ENCODE measurements around the gene SIM1. TPM values are rescaled to one million over a fixed set of nuclear protein-coding genes. Genes with fewer than 3 reads are reported as not detected.

The SIM1 gene
- polyA plus RNA-seq, 5 donors: 0.06 to 0.08 TPM; not detected in 3

DNA sequence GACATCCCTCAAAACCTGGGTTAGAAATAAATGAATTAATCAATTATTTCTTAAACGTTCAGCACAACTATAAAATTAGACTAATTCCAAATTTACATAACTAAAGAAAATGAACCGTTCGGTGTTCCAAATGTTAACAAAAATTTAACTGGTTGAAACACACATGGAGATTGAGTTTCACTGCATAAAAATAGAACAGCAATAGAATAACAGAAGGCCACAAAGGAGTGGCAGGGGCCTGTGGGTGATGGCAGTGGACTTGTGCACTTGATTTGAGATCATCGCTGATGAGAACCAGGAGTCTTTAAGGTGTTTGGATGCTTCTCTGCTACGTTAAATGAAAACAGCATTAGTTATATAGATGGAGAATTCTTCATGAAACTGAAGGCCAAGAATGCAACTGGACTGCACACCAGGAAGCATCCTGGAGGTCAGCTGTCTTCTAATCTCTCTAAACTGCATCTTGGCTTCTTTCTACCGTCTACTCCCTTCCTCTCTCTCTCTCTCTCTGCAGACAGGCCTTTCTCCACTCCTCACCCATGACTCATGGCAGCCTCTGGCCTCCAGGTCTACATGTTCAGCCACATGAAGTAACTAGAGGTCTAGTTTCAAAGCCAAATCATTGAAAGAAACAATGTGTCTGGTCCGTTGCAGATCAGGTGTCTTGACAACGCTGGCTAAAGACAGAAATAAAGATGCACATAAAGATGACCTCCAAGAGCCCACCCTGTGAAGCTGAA, 111.3 kb downstream of the SIM1 start:
- DNase-seq: no peak

DNA sequence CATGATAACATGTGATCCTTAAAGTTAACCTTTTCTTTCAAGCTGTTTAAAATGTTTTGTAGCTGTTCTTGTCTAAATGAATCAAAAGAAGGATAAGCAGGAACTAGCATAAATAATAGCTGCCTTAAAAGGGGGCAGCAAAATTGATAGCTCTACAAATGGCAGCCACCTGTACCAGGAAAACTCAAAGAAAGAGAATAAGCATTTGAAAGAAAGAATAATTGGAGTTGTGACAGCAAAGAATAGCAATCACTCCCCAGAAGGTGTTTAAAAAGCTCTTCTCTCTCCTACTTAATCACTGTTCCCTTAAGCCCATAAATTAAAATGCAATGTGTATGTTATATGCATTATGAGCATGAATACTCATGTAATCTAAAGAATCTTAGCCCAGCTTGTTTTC, 114.6 kb downstream of the SIM1 start:
- no peak for DNase-seq

DNA sequence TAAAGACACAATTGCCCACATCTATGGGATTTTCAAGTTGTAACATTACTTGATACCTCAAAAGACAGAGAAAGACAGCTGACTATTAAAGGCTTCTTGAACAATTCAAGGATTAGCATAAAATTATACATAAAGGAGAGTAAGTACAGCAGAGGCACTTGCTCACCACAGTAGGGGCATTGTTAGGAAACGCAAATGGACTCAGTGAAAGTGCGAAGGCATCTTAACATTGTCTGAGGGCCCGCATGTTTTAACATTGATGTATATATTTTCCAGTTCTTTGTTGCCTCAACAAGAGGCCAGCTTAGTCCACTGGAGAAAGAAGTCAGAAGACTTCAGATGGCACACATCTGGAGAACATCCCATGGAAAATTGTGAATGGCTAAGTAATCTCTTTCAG, 115.4 kb downstream of the SIM1 start:
- no peak for DNase-seq

DNA sequence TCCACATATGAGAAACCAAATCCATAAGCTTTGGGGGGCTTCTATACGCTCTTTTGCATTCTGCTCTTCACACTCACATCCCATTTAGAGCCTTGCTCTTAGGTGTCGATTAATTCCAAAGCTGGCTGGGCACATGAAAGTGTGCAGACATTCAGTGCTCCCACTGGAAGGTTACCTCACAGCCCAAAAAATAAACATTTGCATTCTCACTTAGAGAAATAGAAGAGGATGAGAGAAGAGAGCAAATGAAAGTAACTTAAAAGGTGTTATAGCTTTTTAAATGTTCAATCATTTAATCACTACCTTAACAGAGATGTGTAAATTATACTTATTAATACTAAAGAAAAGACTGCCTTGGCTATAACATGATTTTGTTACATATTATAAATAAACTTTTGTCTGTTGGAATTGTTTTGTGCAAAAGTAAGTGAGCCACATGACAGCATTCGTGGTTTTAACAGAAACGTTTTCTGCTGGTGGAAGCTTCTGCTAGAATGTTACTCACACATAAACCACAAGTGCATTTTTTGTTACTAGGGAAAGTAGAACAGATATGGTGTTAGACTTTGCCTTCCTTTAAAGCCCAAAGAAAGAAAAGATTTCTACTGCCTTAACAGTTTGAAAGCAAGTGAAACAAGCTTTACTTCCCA, 116.7 kb downstream of the SIM1 start:
- no peak for DNase-seq

DNA sequence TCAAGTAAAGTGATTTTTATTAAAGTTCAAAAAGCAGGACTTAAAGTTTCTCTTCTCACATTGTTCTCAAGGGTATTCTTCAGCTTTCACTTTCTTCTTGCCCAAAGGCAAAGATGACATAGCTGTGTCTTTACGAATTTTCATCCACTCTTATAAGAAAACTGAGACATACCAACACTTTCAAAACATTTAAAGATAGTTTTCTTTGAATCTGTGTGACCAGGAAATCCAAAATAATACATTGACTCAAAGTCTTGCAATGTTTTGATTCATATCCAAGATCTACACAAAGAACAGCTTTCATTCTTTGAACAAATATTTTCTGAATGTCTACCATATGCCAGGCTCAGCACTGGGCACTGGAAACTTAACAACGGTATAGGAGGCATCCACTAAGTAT, 117.9 kb downstream of the SIM1 start:
- DNase-seq: no peak

DNA sequence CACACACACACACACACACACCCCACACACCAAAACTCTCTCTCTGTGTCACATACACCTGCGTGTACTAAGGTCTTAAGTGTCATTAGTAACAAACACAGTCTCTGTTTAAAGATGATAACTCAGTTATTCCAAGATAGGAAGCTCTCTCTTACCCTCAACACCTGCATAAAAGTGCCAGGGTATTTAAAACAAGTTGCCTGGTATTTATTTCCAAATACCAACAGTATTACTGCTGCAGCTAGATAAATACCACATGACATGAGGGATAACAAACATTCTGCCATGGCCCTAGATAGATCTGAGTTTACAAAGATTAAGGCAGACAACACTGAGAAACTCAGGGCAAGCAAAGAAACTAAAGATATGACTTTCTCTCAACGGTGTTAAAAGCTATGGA, 118.5 kb downstream of the SIM1 start:
- DNase-seq: no peak

DNA sequence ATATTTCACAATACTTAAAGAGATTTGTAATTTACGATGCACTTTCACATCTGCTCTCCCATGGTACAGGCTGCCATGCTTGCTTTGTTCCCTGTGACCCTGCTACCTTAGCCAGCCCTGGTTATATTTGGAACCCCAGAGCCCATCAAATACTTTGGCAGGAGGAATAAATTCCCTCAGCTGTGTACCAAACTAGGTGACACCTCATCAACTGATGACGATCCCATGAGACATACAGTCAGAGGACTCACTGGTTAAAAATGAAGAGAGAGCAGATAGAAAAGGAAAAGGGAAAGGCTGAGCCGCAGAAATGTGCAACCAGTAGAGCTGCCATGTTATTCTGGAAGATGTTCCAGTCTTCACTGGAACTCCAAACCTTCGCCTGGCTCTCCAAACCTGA, 120.0 kb downstream of the SIM1 start:
- DNase-seq: no peak

DNA sequence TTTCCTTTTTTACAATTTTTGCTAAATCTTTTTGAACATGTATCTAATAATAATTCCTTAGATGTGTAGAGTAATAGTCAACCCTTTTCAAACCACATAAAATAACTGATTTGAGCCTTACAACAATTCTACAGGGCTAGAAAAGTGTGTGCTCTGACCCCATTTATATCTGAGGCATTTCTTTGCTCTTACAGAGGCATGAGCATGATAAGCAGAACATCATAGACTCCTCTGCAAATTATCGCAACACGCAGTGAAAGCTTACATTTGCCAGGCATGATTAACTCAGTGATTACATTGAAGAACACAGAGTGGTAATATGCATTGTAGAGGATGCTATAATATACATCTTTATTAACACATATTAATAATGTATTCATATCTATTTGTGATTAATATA, 120.4 kb downstream of the SIM1 start:
- DNase-seq: no peak

DNA sequence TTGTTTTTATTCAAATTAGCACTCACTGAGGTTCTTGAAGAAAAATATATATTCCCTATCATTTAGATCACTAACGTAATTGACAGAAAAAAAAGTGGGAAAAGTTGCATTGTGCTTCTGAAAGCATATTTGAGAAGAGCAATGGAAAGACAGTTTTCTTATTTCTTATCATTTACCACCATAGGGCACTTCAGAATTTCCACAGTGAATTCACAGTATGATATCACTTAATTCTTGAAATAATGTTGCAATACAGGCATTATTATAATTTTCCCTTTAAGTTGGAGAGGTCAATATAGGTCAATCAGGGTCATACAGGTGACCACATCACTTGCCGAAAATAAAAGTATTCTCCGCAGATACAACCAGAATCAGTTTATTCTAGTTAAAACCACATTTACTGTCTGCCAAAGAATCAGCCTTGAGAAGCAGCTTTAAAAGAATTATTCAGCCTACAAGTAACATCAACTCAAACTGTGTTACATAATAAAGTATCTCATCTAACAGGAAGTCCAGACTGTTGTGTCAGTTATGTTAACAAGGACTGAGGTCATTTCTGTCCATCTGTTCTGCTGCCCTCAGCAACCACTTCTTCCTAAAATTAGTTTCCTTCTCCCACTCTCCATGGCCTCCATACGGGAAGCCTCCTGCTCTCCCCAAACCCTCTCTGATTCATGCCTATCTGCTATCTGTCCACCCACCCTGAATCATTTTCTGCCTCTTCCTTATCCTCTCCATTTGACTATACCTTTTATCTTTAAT, 121.2 kb downstream of the SIM1 start:
- DNase-seq: no peak

DNA sequence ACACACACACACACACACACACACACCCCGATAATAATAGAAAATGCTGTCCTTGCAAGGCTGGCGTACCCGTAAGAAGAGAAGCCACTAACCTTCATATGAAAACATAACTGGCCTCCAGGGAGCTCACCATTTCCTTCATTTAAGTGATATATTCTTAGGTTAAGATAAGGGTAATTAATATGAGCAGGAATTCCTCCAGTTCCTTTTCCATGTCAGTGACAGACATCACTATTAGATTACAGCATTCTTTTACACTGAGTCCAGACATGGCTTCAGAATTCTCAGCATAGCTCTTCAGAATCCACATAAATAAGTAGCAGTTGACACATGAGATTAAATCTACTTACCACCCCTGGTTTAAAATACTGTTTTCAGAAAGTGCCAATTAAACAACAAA, 121.9 kb downstream of the SIM1 start:
- no peak for DNase-seq

DNA sequence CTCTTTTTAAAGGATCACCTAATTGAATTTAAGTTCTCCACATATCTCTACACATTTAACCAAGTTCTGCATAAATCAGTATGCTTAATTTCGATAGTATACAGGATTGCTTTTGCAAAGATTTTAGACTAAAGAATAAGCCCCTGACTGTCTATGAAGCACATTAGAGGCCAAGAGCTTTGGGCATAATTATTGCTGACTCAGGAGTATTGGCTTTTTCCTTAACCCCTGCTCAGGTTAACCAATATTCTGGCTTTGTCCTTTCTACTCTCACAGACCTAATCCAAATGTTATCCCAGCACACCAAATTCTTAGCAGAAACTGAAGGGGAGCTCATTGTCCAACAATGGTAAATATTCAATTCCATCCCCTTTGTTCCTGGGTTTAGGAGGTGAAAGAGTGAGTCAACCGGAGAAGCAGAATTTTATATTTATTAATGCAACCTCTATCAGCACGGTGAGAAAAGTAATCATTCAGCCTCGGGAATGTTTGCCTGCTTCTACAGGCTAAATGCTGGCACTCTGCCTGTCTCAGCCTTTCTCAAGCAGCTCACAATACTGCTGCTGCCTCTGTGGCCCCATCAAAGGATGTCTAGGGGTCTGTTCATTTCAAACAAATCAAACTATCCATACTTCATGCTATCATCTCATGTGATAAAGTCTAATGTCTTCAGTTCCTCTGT, 125.0 kb downstream of the SIM1 start:
- no peak for DNase-seq

DNA sequence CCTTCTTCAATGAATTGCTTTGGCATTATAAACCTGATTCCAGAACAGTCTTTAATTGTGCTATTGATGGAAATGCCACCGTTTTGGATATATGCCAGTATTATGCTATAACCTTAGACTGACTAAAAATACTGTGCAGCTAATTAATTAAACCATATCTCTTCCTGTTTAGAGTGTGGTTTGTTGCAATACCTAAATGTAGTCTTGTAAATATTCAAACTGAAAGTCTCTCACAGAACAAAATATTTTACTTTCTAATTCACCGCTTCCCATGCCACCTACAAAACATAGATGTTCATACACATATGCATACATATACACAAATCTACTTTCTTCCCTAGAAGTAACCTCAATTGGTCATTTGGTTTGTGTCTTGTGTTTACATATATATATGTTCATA, 126.6 kb downstream of the SIM1 start:
- no peak for DNase-seq

DNA sequence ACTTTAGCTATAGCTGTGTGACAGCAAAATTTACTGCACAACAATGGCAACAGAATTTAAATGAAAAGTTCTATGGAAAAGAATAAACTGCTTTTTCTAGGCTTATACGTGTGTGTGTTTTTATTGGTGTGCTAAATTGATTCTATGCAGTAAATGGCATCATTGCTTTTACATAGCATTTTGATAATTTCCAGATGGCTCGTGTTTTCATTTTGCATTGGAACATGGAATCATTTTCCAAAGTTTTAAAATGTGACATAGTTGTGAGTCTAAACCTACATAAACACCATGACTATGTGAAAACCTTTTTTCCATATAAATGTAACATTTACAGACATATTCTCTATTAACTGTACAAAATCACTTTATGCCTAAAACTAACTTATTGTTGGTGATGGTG, 127.8 kb downstream of the SIM1 start:
- DNase-seq: no peak

DNA sequence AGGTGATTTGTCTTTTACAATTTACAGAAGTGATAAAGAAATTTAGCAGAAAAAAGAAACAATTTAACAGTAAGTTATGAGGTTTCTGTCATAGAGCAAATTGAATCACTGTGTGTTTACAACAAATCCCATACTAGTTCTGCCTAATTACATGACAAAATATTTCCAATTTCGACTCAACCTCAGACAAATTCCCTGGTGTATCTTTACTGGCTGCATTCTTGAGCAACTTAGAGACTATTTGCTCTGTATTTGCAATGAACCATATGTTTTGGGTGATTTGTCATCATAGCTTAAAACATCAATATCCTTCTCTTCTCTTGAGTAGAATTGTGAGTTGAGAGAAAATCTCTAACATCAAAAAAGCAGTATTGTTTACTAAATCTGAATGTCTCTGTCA, 128.7 kb downstream of the SIM1 start:
- DNase-seq: no peak

Measured in right lung (tissue), 5 donors.